ENCODE results near the gene ZNF513.
A peak's percentile ranks its signal among the peaks of the same experiment; 100 is the strongest.

Gene ZNF513

GRCh38 chr2:27380626-27381545, at the start of gene ZNF513:
Gene ZNF513 (minus strand): TSS chr2:27380734. CDS start chr2:27380526, 208 bp downstream.
- H3K4me2 ChIP-seq (ENCODE audit: low read length) = peak within 1 kb of the TSS; percentile 97
- H3K9me3 ChIP-seq (ENCODE audit: low read length) = no peaks in the 10 kb centered on the region
- TF ChIP-seq EZH2 (IDR thresholded peaks at IDR 0.05; ENCODE audit: borderline replicate concordance, low read length) = no peak
- TF ChIP-seq CTCF (IDR thresholded peaks at IDR 0.05; ENCODE audit: low read length) = no peak
- H3K4me3 ChIP-seq (ENCODE audit: low read depth, low read length, poor library complexity, severe bottlenecking) = peak within 1 kb of the TSS; percentile 86
- H3K9me2 ChIP-seq (ENCODE audit: low read depth, low read length) = no peaks in the 10 kb centered on the region
- 0 out of 2 replicates have a peak, but pooled peaks cover 2% of the 10 kb centered on the region for H3F3A ChIP-seq (ENCODE audit: insufficient read depth, low read length)
- H3K4me1 ChIP-seq (ENCODE audit: insufficient read depth, low read length, severe bottlenecking) = peaks cover 25% of the 10 kb centered on the region
- no peaks in the 10 kb centered on the region for H3K79me2 ChIP-seq (ENCODE audit: insufficient read depth, low read length)
- no peak within 1 kb of the TSS for H2AFZ ChIP-seq (ENCODE audit: low read length)
- H3K9ac ChIP-seq (ENCODE audit: low read length) = peak within 1 kb of the TSS; percentile 96
- peaks cover 90% of the 10 kb centered on the region for H3K36me3 ChIP-seq (ENCODE audit: insufficient read depth, low read length)
- H4K20me1 ChIP-seq (ENCODE audit: insufficient read depth, low read length) = no peaks in the 10 kb centered on the region
- H3K27ac ChIP-seq (ENCODE audit: low read depth, low read length, poor library complexity, severe bottlenecking) = peak within 1 kb of the TSS; percentile 86
- no peaks in the 10 kb centered on the region for H3K27me3 ChIP-seq (ENCODE audit: insufficient read depth, low read length)

- Histone ChIP-seq H3K4me2 (ENCODE audit: low read length) (peak overlapping the region; percentile 95), H4K20me1 (ENCODE audit: insufficient read depth, low read length) (no peaks in the 10 kb centered on the region), H3K9ac (ENCODE audit: low read length) (peak overlapping the region; percentile 85), H3K27ac (ENCODE audit: low read depth, low read length, poor library complexity, severe bottlenecking) (peak overlapping the region; percentile 45), H3K36me3 (ENCODE audit: insufficient read depth, low read length) (peaks cover 11% of the 10 kb centered on the region; the same call in 1 of the 2 replicates), H3K79me2 (ENCODE audit: insufficient read depth, low read length) (peaks cover 25% of the 10 kb centered on the region), H3K9me2 (ENCODE audit: low read depth, low read length) (no peaks in the 10 kb centered on the region), H3K4me1 (ENCODE audit: insufficient read depth, low read length, severe bottlenecking) (peaks cover 23% of the 10 kb centered on the region), H2AFZ (ENCODE audit: low read length) (no peak overlapping the region), H3K27me3 (ENCODE audit: insufficient read depth, low read length) (no peaks in the 10 kb centered on the region), H3F3A (ENCODE audit: insufficient read depth, low read length) (no peaks in the 10 kb centered on the region), H3K9me3 (ENCODE audit: low read length) (no peaks in the 10 kb centered on the region), H3K4me3 (ENCODE audit: low read depth, low read length, poor library complexity, severe bottlenecking) (peak overlapping the region; percentile 88)
- TF ChIP-seq EZH2 (IDR thresholded peaks at IDR 0.05; ENCODE audit: borderline replicate concordance, low read length) (no peak), CTCF (IDR thresholded peaks at IDR 0.05; ENCODE audit: low read length) (no peak)
Measured at GRCh38 chr2:27428978-27429541, 48.5 kb upstream of the ZNF513 start.

- H3K9ac ChIP-seq (ENCODE audit: low read length) = peak within 1 kb of the TSS; percentile 85
- H3K9me2 ChIP-seq (ENCODE audit: low read depth, low read length) = no peaks in the 10 kb centered on the region
- peak; percentile 40; the same call in 1 of the 2 replicates for TF ChIP-seq CTCF (IDR thresholded peaks at IDR 0.05; ENCODE audit: low read length)
- no peak for TF ChIP-seq EZH2 (IDR thresholded peaks at IDR 0.05; ENCODE audit: borderline replicate concordance, low read length)
- H3K4me1 ChIP-seq (ENCODE audit: insufficient read depth, low read length, severe bottlenecking) = peaks cover 23% of the 10 kb centered on the region
- H3K79me2 ChIP-seq (ENCODE audit: insufficient read depth, low read length) = peaks cover 25% of the 10 kb centered on the region
- peak within 1 kb of the TSS; percentile 45 for H3K27ac ChIP-seq (ENCODE audit: low read depth, low read length, poor library complexity, severe bottlenecking)
- H4K20me1 ChIP-seq (ENCODE audit: insufficient read depth, low read length) = no peaks in the 10 kb centered on the region
- peak within 1 kb of the TSS; percentile 95 for H3K4me2 ChIP-seq (ENCODE audit: low read length)
- no peaks in the 10 kb centered on the region for H3F3A ChIP-seq (ENCODE audit: insufficient read depth, low read length)
- peak within 1 kb of the TSS; percentile 88 for H3K4me3 ChIP-seq (ENCODE audit: low read depth, low read length, poor library complexity, severe bottlenecking)
- H3K36me3 ChIP-seq (ENCODE audit: insufficient read depth, low read length) = peaks cover 5% of the 10 kb centered on the region; the same call in 1 of the 2 replicates
- no peaks in the 10 kb centered on the region for H3K27me3 ChIP-seq (ENCODE audit: insufficient read depth, low read length)
- no peaks in the 10 kb centered on the region for H3K9me3 ChIP-seq (ENCODE audit: low read length)
- peak within 1 kb of the TSS; percentile 59 for H2AFZ ChIP-seq (ENCODE audit: low read length)
Measured at GRCh38 chr2:27428213-27428977, 47.9 kb upstream of the ZNF513 start, which contains the start of gene NRBP1. Gene NRBP1 (plus strand): TSS chr2:27428631. CDS start chr2:27433274, 4,643 bp downstream.

Data from OCI-LY1 (cell line).